GM19463 (cell line): ENCODE results near the gene NBAS.
"Not testable (repeated sequence)": the region's sequence is repeated elsewhere in the genome, so short reads cannot be mapped to it uniquely, and the experiment has no call there.

Source experiments
- ATAC-seq: cut with Tn5 transposase; IDR thresholded peaks from one replicate; pipeline ENCODE4 v1.9.1; 2021; ENCODE audit warnings: mild to moderate bottlenecking, moderate library complexity; ENCODE audit not compliant: unreplicated experiment

The NBAS gene

GRCh38 chr2:15429032-15429431, 132.1 kb downstream of the NBAS start:
- ATAC-seq: no peak

- ATAC-seq: no peak
Observed at GRCh38 chr2:15427987-15428386, 133.1 kb downstream of the NBAS start.

- ATAC-seq: no peak
Observed at GRCh38 chr2:15426606-15427005, 134.5 kb downstream of the NBAS start.

GRCh38 chr2:15425712-15426111, 135.4 kb downstream of the NBAS start:
- ATAC-seq: no peak

GRCh38 chr2:15421753-15422152, 139.4 kb downstream of the NBAS start:
- no peak for ATAC-seq

- ATAC-seq: no peak
Observed at GRCh38 chr2:15415748-15416147, 145.4 kb downstream of the NBAS start.

- ATAC-seq: no peak
Observed at GRCh38 chr2:15412779-15413178, 148.4 kb downstream of the NBAS start.

- ATAC-seq: no peak
Observed at GRCh38 chr2:15412309-15412708, 148.8 kb downstream of the NBAS start.

- no peak for ATAC-seq
Observed at GRCh38 chr2:15410884-15411283, 150.2 kb downstream of the NBAS start.

- no peak for ATAC-seq
Observed at GRCh38 chr2:15408759-15409158, 152.4 kb downstream of the NBAS start.

- ATAC-seq: no peak
Observed at GRCh38 chr2:15407666-15408065, 153.5 kb downstream of the NBAS start.

GRCh38 chr2:15404511-15404910, 156.6 kb downstream of the NBAS start:
- not testable (repeated sequence) for ATAC-seq

GRCh38 chr2:15400240-15400826, 160.8 kb downstream of the NBAS start:
- ATAC-seq: no peak

GRCh38 chr2:15399241-15399640, 161.9 kb downstream of the NBAS start:
- ATAC-seq: no peak

GRCh38 chr2:15391751-15392150, 169.4 kb downstream of the NBAS start:
- no peak for ATAC-seq

GRCh38 chr2:15389895-15390294, 171.2 kb downstream of the NBAS start:
- no peak for ATAC-seq

- no peak for ATAC-seq
Observed at GRCh38 chr2:15389326-15389700, 171.8 kb downstream of the NBAS start.

- no peak for ATAC-seq
Observed at GRCh38 chr2:15388406-15389325, 172.5 kb downstream of the NBAS start.

- ATAC-seq: no peak
Observed at GRCh38 chr2:15385184-15385583, 175.9 kb downstream of the NBAS start.

GRCh38 chr2:15383695-15384350, 177.3 kb downstream of the NBAS start:
- ATAC-seq: no peak

- ATAC-seq: peak; percentile 75
Observed at GRCh38 chr2:15378148-15378908, 182.8 kb downstream of the NBAS start.
